H9 (cell line): Measurements from ENCODE around the gene METTL9. TPM values are rescaled to one million over a fixed set of nuclear protein-coding genes. Genes with fewer than 3 reads are reported as not detected.
A peak's percentile ranks its signal among the peaks of the same experiment; 100 is the strongest.
"Not testable (repeated sequence)": the region's sequence is repeated elsewhere in the genome, so short reads cannot be mapped to it uniquely, and the experiment has no call there.

ENCODE experiments used
- DNase-seq: peaks from one replicate; pipeline ENCODE4 v3.0.0-alpha.2; 2017
- H2AFZ ChIP-seq: one replicate; pipeline ENCODE4 v1.6.1; 2013; ENCODE audit warnings: mild to moderate bottlenecking, low read length, control low read depth, moderate library complexity
- H2AK5ac ChIP-seq: 2 replicates; pipeline ENCODE4 v1.6.1; 2013; ENCODE audit warnings: low read length, control low read depth, mixed read lengths; ENCODE audit not compliant: insufficient read length
- H2BK120ac ChIP-seq: one replicate; pipeline ENCODE4 v1.6.1; 2013; ENCODE audit warnings: low read depth, mild to moderate bottlenecking, low read length, control low read depth, inconsistent platforms; ENCODE audit not compliant: poor library complexity, severe bottlenecking
- H2BK12ac ChIP-seq: 2 replicates; pipeline ENCODE4 v1.6.1; 2013; ENCODE audit warnings: low read length, control low read depth, mixed read lengths, low read depth; ENCODE audit not compliant: insufficient read length
- H2BK15ac ChIP-seq: 2 replicates; pipeline ENCODE4 v1.6.1; 2013; ENCODE audit warnings: low read depth, low read length, control low read depth
- H2BK20ac ChIP-seq: one replicate; pipeline ENCODE4 v1.6.1; 2013; ENCODE audit warnings: low read depth, mild to moderate bottlenecking, low read length, control low read depth, inconsistent platforms; ENCODE audit not compliant: poor library complexity, severe bottlenecking
- H2BK5ac ChIP-seq: 2 replicates; pipeline ENCODE4 v1.6.1; 2013; ENCODE audit warnings: low read length, control low read depth, mixed read lengths; ENCODE audit not compliant: insufficient read length
- H3K14ac ChIP-seq: 2 replicates; pipeline ENCODE4 v1.6.1; 2013; ENCODE audit warnings: low read length, control low read depth; ENCODE audit not compliant: insufficient read depth
- H3K18ac ChIP-seq: 2 replicates; pipeline ENCODE4 v1.6.1; 2013; ENCODE audit warnings: low read depth, mild to moderate bottlenecking, mixed read lengths, low read length, control low read depth; ENCODE audit not compliant: insufficient read length
- H3K23ac ChIP-seq: 2 replicates; pipeline ENCODE4 v1.6.1; 2013; ENCODE audit warnings: low read length, control low read depth, mixed read lengths, low read depth; ENCODE audit not compliant: insufficient read length
- H3K23me2 ChIP-seq: 2 replicates; pipeline ENCODE4 v1.6.1; 2013; ENCODE audit warnings: low read depth, mild to moderate bottlenecking, mixed read lengths, low read length, control low read depth; ENCODE audit not compliant: insufficient read length, poor library complexity, severe bottlenecking
- H3K27ac ChIP-seq: 2 replicates; pipeline ENCODE4 v1.5.1; 2013; ENCODE audit warnings: low read length, control low read depth, mixed read lengths, low read depth; ENCODE audit not compliant: insufficient read length
- H3K27me3 ChIP-seq: 2 replicates; pipeline ENCODE4 v1.6.1; 2013; ENCODE audit warnings: low read length, control low read depth, inconsistent platforms; ENCODE audit not compliant: insufficient read depth
- H3K4ac ChIP-seq: 2 replicates; pipeline ENCODE4 v1.6.1; 2013; ENCODE audit warnings: low read depth, mild to moderate bottlenecking, control low read depth, inconsistent platforms, low read length, moderate library complexity
- H3K4me1 ChIP-seq: 2 replicates; pipeline ENCODE4 v1.6.1; 2013; ENCODE audit warnings: low read length, control low read depth, inconsistent platforms; ENCODE audit not compliant: insufficient read depth
- H3K4me2 ChIP-seq: 2 replicates; pipeline ENCODE4 v1.6.1; 2013; ENCODE audit warnings: low read length, control low read depth, mixed read lengths; ENCODE audit not compliant: insufficient read length, insufficient read depth
- H3K56ac ChIP-seq: 2 replicates; pipeline ENCODE4 v1.6.1; 2013; ENCODE audit warnings: low read depth, mild to moderate bottlenecking, mixed read lengths, low read length, control low read depth; ENCODE audit not compliant: insufficient read length
- H3K79me1 ChIP-seq: 2 replicates; pipeline ENCODE4 v1.6.1; 2013; ENCODE audit warnings: low read depth, mild to moderate bottlenecking, moderate library complexity, low read length, control low read depth, inconsistent platforms; ENCODE audit not compliant: insufficient read depth, poor library complexity, severe bottlenecking
- H3K79me2 ChIP-seq: 2 replicates; pipeline ENCODE4 v1.6.1; 2013; ENCODE audit warnings: low read length, control low read depth, inconsistent platforms; ENCODE audit not compliant: insufficient read depth
- H3K9ac ChIP-seq: 2 replicates; pipeline ENCODE4 v1.6.1; 2013; ENCODE audit warnings: low read length, control low read depth, mixed read lengths; ENCODE audit not compliant: insufficient read length; ENCODE audit errors: extremely low read depth
- H3K9me3 ChIP-seq: one replicate; pipeline ENCODE4 v1.6.1; 2013; ENCODE audit warnings: low read depth, low read length, inconsistent platforms; ENCODE audit not compliant: control insufficient read depth
- H3T11ph ChIP-seq: one replicate; pipeline ENCODE4 v1.6.1; 2013; ENCODE audit warnings: mild to moderate bottlenecking, low read length, control low read depth, inconsistent platforms
- H4K20me1 ChIP-seq: one replicate; pipeline ENCODE4 v1.6.1; 2013; ENCODE audit not compliant: control insufficient read depth, insufficient read length, insufficient read depth
- H4K5ac ChIP-seq: 2 replicates; pipeline ENCODE4 v1.6.1; 2013; ENCODE audit warnings: low read depth, mild to moderate bottlenecking, mixed read lengths, low read length, control low read depth; ENCODE audit not compliant: insufficient read length
- H4K8ac ChIP-seq: replicated peaks from 2 replicates; pipeline ENCODE4 v1.6.1; 2013; ENCODE audit warnings: low read length, control low read depth, mixed read lengths, low read depth; ENCODE audit not compliant: insufficient read length
- H4K91ac ChIP-seq: 2 replicates; pipeline ENCODE4 v1.6.1; 2013; ENCODE audit warnings: low read depth, mild to moderate bottlenecking, moderate library complexity, mixed read lengths, low read length, control low read depth; ENCODE audit not compliant: insufficient read length
- H3K27ac Mint-ChIP-seq, 3 experiments: 2 replicates in 2 of 3; 3 replicates in 1 of 3; pipeline ENCODE4 v1.8.0; 2020 to 2021; ENCODE audit warnings: mixed read lengths in 3 of 3, mild to moderate bottlenecking in 1 of 3, moderate library complexity in 1 of 3
- H3K27me3 Mint-ChIP-seq: 2 replicates; pipeline ENCODE4 v1.8.0; 2021; ENCODE audit warnings: low read depth, mild to moderate bottlenecking, moderate library complexity, mixed read lengths
- H3K36me3 Mint-ChIP-seq, 3 experiments: 2 replicates in 2 of 3; 3 replicates in 1 of 3; pipeline ENCODE4 v1.8.0; 2020 to 2021; ENCODE audit warnings: low read depth in 3 of 3, mixed read lengths in 3 of 3; ENCODE audit not compliant: insufficient read depth in 1 of 3
- H3K4me1 Mint-ChIP-seq, 2 experiments: 2 replicates each; pipeline ENCODE4 v1.8.0; 2020; ENCODE audit warnings: mixed read lengths in 2 of 2
- H3K4me3 Mint-ChIP-seq, 2 experiments: 2 replicates in 1 of 2; 3 replicates in 1 of 2; pipeline ENCODE4 v1.8.0; 2020 to 2021; ENCODE audit warnings: mild to moderate bottlenecking in 2 of 2, mixed read lengths in 2 of 2, moderate library complexity in 1 of 2
- H3K9me3 Mint-ChIP-seq, 2 experiments: 2 replicates in 1 of 2; 3 replicates in 1 of 2; pipeline ENCODE4 v1.8.0; 2020; ENCODE audit warnings: mild to moderate bottlenecking in 2 of 2, mixed read lengths in 2 of 2, moderate library complexity in 1 of 2
- CTCF ChIP-seq: fragments of 200-600 bp; sonication (generic); conservative IDR thresholded peaks from 3 replicates; pipeline ENCODE4 v1.8.0; 2021; ENCODE audit warnings: antibody characterized with exemption, mild to moderate bottlenecking
- whole genome bisulfite sequencing: extraction: QIAGEN DNeasy Blood & Tissue Kit; methylation state at CpG from one replicate; pipeline ENCODE4 v1.1.7; 2013; ENCODE audit warnings: missing lambda C conversion rate, low lambda C conversion rate, mixed read lengths; ENCODE audit not compliant: insufficient read length; ENCODE audit errors: extremely low coverage; 5-methylcytosine and 5-hydroxymethylcytosine counted together
- total RNA-seq: library from RNA; stranded (reverse); gene quantifications from 2 replicates; pipeline ENCODE4 v1.2.1, GENCODE V29; 2021

Gene METTL9
- total RNA-seq, 1 experiment from 2014 or later: 108 TPM

DNA sequence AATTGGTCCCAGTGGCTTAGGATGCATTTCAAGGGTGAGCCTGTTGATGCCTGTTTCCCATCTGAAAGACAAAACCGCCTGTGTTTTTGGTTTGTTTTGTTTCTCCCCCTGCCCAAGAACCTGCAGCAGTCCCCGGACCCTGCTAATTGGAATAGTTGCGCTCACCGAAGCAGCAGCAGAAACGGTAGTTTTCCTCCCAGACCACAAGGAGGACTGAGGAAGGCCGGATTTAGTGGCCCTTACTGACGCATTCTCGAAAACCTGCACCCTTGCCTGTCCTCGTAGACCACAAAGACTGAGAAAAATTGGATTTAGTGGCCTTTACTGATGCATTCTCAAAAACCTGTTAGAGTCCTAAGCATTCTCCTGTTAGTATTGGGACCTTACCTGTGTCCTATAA, 36.3 kb downstream of the METTL9 start:
- H3K4ac ChIP-seq, H3K9me3 ChIP-seq, H3K79me2 ChIP-seq, H3K56ac ChIP-seq, H3K27ac ChIP-seq, H3K23ac ChIP-seq, H3K4me3 Mint-ChIP-seq, H3K4me2 ChIP-seq, H3K14ac ChIP-seq, DNase-seq, H2AK5ac ChIP-seq, H2BK15ac ChIP-seq, H2BK12ac ChIP-seq, H3K27me3 Mint-ChIP-seq, H2BK120ac ChIP-seq, H2BK5ac ChIP-seq, H3K79me1 ChIP-seq, H3K9me3 Mint-ChIP-seq, H3K9ac ChIP-seq, H3K27me3 ChIP-seq, H3K23me2 ChIP-seq, H4K20me1 ChIP-seq, H2AFZ ChIP-seq, H2BK20ac ChIP-seq, H4K8ac ChIP-seq, H3K18ac ChIP-seq, H3K4me1 ChIP-seq, H3T11ph ChIP-seq, H4K5ac ChIP-seq, H4K91ac ChIP-seq: not testable (repeated sequence)
- peak; percentile 40; the same call in 2 of the 3 replicates for TF ChIP-seq CTCF
- Mint-ChIP-seq H3K36me3 (peaks cover 0 to 21% (median 5%) of the 10 kb centered on the region in 3 experiments; a peak in 6 of 7 replicates), H3K4me1 (peaks cover 18 to 40% of the 10 kb centered on the region in 2 experiments), H3K27ac (peak overlapping the region in 1 of 3 experiments; percentile 81; a peak in 3 of 7 replicates)
- WGBS: no CpG with 5 or more reads among the region's 9 CpGs
